LNCaP clone FGC (cell line): ENCODE data around the gene SELENBP1.
A peak's percentile ranks its signal among the peaks of the same experiment; 100 is the strongest.

ENCODE experiments used
- DNase-seq: peaks from one replicate; pipeline ENCODE4 v3.0.0-alpha.2; 2011; ENCODE audit warnings: low read depth
- H3K4me3 ChIP-seq: 2 replicates; pipeline ENCODE4 v1.5.1; 2011; ENCODE audit warnings: mild to moderate bottlenecking, low read depth, low read length, control low read depth
- CTCF ChIP-seq: IDR thresholded peaks from 2 replicates; pipeline ENCODE4 v1.5.1; 2012; ENCODE audit warnings: mild to moderate bottlenecking; ENCODE audit not compliant: control insufficient read depth, insufficient read depth; ENCODE audit errors: extremely low read depth

The SELENBP1 gene

GRCh38 chr1:151384584-151384983 lies 12.1 kb upstream of the SELENBP1 start:
- H3K4me3 ChIP-seq, result no peak overlapping the region
- no peak for TF ChIP-seq CTCF
- DNase-seq, result no peak

GRCh38 chr1:151377150-151377884 lies 4.8 kb upstream of the SELENBP1 start:
- no peak overlapping the region for H3K4me3 ChIP-seq
- no peak for TF ChIP-seq CTCF
- peak; percentile 92 for DNase-seq

GRCh38 chr1:151373196-151373595 lies 691 bp upstream of the SELENBP1 start:
- no peak overlapping the region for H3K4me3 ChIP-seq
- DNase-seq, result no peak
- no peak for TF ChIP-seq CTCF

GRCh38 chr1:151371370-151372057 lies 991 bp downstream of the SELENBP1 start:
- TF ChIP-seq CTCF, result no peak
- peak overlapping the region; percentile 86 for H3K4me3 ChIP-seq
- DNase-seq, result peak; percentile 76

- no peak for TF ChIP-seq CTCF
- DNase-seq, result no peak
- H3K4me3 ChIP-seq, result peak overlapping the region; percentile 86; the same call in 1 of the 2 replicates
Measured at GRCh38 chr1:151370211-151370911, 2.1 kb downstream of the SELENBP1 start.

GRCh38 chr1:151369621-151370048 lies 2.9 kb downstream of the SELENBP1 start:
- TF ChIP-seq CTCF, result no peak
- no peak for DNase-seq
- H3K4me3 ChIP-seq, result no peak overlapping the region
